Activated CD4-positive, alpha-beta T cell treated with anti-CD3 and anti-CD28 coated beads for 36 hours (primary cell): ENCODE data around the gene XCL1. TPM values are rescaled to one million over a fixed set of nuclear protein-coding genes. Genes with fewer than 3 reads are reported as not detected.
"Not testable (repeated sequence)": the region's sequence is repeated elsewhere in the genome, so short reads cannot be mapped to it uniquely, and the experiment has no call there.

Source experiments
- ATAC-seq: fragments of 200-7000 bp; cut with Tn5 transposase; one replicate; pipeline ENCODE4 v1.10.0; 2021; ENCODE audit warnings: mild to moderate bottlenecking, moderate library complexity
- CTCF ChIA-PET: fragments of 350-600 bp; sonication (Branson Sonifier 250); formaldehyde crosslinking; loops from one replicate; lab custom pipeline; 2021; ENCODE audit warnings: antibody characterized with exemption; lab: Charles Lee
- POLR2A ChIA-PET: fragments of 350-600 bp; sonication (Branson Sonifier 250); formaldehyde crosslinking; loops from one replicate; lab custom pipeline; 2021; ENCODE audit warnings: antibody characterized with exemption, inconsistent platforms; lab: Charles Lee
- DNase-seq: peaks from one replicate; pipeline ENCODE4 v3.0.0-alpha.2; 2020
- H3K27ac Mint-ChIP-seq: one replicate; pipeline ENCODE4 v1.8.0; 2021; ENCODE audit warnings: mixed read lengths
- H3K27me3 Mint-ChIP-seq: one replicate; pipeline ENCODE4 v1.8.0; 2021; ENCODE audit warnings: mixed read lengths
- H3K36me3 Mint-ChIP-seq: one replicate; pipeline ENCODE4 v1.8.0; 2021; ENCODE audit warnings: low read depth, mixed read lengths
- H3K4me1 Mint-ChIP-seq: one replicate; pipeline ENCODE4 v1.8.0; 2021; ENCODE audit warnings: mixed read lengths
- H3K4me3 Mint-ChIP-seq: one replicate; pipeline ENCODE4 v1.8.0; 2021; ENCODE audit warnings: mild to moderate bottlenecking, moderate library complexity, mixed read lengths
- H3K9me3 Mint-ChIP-seq: one replicate; pipeline ENCODE4 v1.8.0; 2021; ENCODE audit warnings: low read depth, mixed read lengths
- intact Hi-C, 2 experiments: fragments of 100-400 bp; cut with DNase I in 1 of 2; cut with micrococcal nuclease in 1 of 2; formaldehyde crosslinking; loops; one replicate each; pipeline versions ENCODE4 v1.14.2 to v1.15.1; 2022 to 2024; cut with DNase I, micrococcal nuclease
- total RNA-seq, 2 experiments: library from RNA; stranded (reverse); gene quantifications; one replicate each; pipeline ENCODE4 v1.2.3, GENCODE V29; 2021

The XCL1 gene, protein sequence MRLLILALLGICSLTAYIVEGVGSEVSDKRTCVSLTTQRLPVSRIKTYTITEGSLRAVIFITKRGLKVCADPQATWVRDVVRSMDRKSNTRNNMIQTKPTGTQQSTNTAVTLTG
- under 1 TPM; 0.39 to 0.67 TPM for total RNA-seq

DNA sequence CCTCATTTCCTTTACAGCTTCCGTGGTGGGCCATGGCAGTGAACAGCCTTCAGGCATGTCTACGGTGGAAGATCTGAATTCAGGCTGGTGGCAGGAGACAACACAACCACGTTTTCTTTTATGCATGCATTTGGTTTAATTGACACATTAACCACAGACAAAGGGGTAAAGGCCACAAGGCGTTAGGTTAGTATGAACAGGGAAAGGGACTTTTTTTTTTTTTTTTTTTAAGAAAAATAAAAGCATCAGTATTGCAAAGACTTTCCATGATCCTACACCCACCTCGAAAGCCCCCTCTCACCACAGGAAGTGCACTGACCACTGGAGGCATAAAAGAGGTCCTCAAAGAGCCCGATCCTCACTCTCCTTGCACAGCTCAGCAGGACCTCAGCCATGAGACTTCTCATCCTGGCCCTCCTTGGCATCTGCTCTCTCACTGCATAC lies at the start of gene XCL1:
Gene XCL1, plus strand, starts transcription at position 361 of the 444 bp plus-strand sequence. Its CDS starts 33 bp downstream, at position 394.
- intact Hi-C loops, POLR2A ChIA-PET, DNase-seq, H3K4me3 Mint-ChIP-seq, H3K27me3 Mint-ChIP-seq, H3K9me3 Mint-ChIP-seq, H3K27ac Mint-ChIP-seq, H3K36me3 Mint-ChIP-seq: not testable (repeated sequence)
- ATAC-seq = peak; percentile 40
- peaks cover 14% of the 10 kb centered on the region for H3K4me1 Mint-ChIP-seq
- CTCF ChIA-PET = interaction anchor here (2.8 kb wide), 1 partner anchor 136 kb away, joined by 20 read pairs; no protein-coding TSS in a partner anchor

DNA sequence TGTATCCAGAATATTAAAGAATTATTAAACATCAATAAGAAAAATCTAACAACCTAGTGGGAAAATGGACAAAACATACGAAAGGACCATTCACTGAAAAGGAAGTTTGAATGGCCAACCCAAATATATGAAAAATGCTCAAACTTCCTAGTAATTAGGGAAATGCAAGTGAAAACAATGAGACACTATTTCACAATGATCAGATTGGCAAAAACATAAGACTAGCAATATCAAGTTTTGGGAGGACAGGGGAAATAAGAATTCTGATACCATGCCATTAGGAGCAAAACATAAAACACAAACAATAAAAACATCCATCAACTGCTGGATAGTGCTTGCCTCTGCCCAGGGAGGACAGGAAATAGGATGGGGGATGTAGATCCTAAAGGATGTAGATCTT lies 46.9 kb upstream of the XCL1 start:
- intact Hi-C loops = no loop called here
- no peaks in the 10 kb centered on the region for H3K9me3 Mint-ChIP-seq
- peaks cover under 1% of the 10 kb centered on the region for H3K36me3 Mint-ChIP-seq
- ATAC-seq = no peak
- no peak for DNase-seq
- POLR2A ChIA-PET = no interaction called here
- peaks cover 47% of the 10 kb centered on the region for H3K4me1 Mint-ChIP-seq
- no peak overlapping the region for H3K27ac Mint-ChIP-seq
- no peak overlapping the region for H3K4me3 Mint-ChIP-seq
- no peaks in the 10 kb centered on the region for H3K27me3 Mint-ChIP-seq
- CTCF ChIA-PET = no interaction called here

- H3K4me1 Mint-ChIP-seq = peaks cover 66% of the 10 kb centered on the region
- DNase-seq = peak; percentile 34
- no peaks in the 10 kb centered on the region for H3K9me3 Mint-ChIP-seq
- no peak overlapping the region for H3K4me3 Mint-ChIP-seq
- H3K36me3 Mint-ChIP-seq = no peaks in the 10 kb centered on the region
- H3K27me3 Mint-ChIP-seq = no peaks in the 10 kb centered on the region
- no peak overlapping the region for H3K27ac Mint-ChIP-seq
- POLR2A ChIA-PET = no interaction called here
- peak; percentile 89 for ATAC-seq
- intact Hi-C loops = no loop called here
- CTCF ChIA-PET = interaction anchor here (1.8 kb wide), 1 partner anchor 28 kb away, joined by 5 read pairs; no protein-coding TSS in a partner anchor
These were observed 44.6 kb upstream of the XCL1 start for GRCh38 chr1:168531615-168532345.

- DNase-seq (no peak), ATAC-seq (peak; percentile 48)
- Mint-ChIP-seq H3K27ac (peak overlapping the region; percentile 62), H3K36me3 (no peaks in the 10 kb centered on the region), H3K4me3 (no peak overlapping the region), H3K27me3 (no peaks in the 10 kb centered on the region), H3K9me3 (peaks cover 2% of the 10 kb centered on the region), H3K4me1 (peaks cover 65% of the 10 kb centered on the region)
- CTCF ChIA-PET = interaction anchor here (1.1 to 3.1 kb wide), 3 partner anchors 15 to 96 kb away, joined by 3 to 15 read pairs (median 7); no protein-coding TSS in a partner anchor
- POLR2A ChIA-PET = no interaction called here
- intact Hi-C loops = no loop called here
These were observed 40.9 kb upstream of the XCL1 start for GRCh38 chr1:168535536-168535935.

- intact Hi-C loops, POLR2A ChIA-PET, H3K4me3 Mint-ChIP-seq, H3K9me3 Mint-ChIP-seq, H3K27me3 Mint-ChIP-seq, H3K27ac Mint-ChIP-seq, CTCF ChIA-PET, DNase-seq, ATAC-seq, H3K36me3 Mint-ChIP-seq: not testable (repeated sequence)
- H3K4me1 Mint-ChIP-seq = peaks cover 17% of the 10 kb centered on the region
These were observed 35.6 kb upstream of the XCL1 start for GRCh38 chr1:168540798-168541197.

- H3K4me3 Mint-ChIP-seq, ATAC-seq, intact Hi-C loops, POLR2A ChIA-PET, H3K27ac Mint-ChIP-seq, CTCF ChIA-PET, H3K27me3 Mint-ChIP-seq, H3K9me3 Mint-ChIP-seq, H3K36me3 Mint-ChIP-seq, H3K4me1 Mint-ChIP-seq, DNase-seq: not testable (repeated sequence)
These were observed 33.4 kb upstream of the XCL1 start for GRCh38 chr1:168542978-168543377.

GRCh38 chr1:168543840-168544498 lies 32.4 kb upstream of the XCL1 start, which contains the start of gene XCL2:
TSS of gene XCL2 (minus strand) at chr1:168543997. CDS start at chr1:168543964, 33 bp downstream.
- peak; percentile 16 for ATAC-seq
- H3K27me3 Mint-ChIP-seq, CTCF ChIA-PET, H3K27ac Mint-ChIP-seq, POLR2A ChIA-PET, H3K9me3 Mint-ChIP-seq, H3K4me1 Mint-ChIP-seq, intact Hi-C loops, H3K36me3 Mint-ChIP-seq, H3K4me3 Mint-ChIP-seq, DNase-seq: not testable (repeated sequence)

DNA sequence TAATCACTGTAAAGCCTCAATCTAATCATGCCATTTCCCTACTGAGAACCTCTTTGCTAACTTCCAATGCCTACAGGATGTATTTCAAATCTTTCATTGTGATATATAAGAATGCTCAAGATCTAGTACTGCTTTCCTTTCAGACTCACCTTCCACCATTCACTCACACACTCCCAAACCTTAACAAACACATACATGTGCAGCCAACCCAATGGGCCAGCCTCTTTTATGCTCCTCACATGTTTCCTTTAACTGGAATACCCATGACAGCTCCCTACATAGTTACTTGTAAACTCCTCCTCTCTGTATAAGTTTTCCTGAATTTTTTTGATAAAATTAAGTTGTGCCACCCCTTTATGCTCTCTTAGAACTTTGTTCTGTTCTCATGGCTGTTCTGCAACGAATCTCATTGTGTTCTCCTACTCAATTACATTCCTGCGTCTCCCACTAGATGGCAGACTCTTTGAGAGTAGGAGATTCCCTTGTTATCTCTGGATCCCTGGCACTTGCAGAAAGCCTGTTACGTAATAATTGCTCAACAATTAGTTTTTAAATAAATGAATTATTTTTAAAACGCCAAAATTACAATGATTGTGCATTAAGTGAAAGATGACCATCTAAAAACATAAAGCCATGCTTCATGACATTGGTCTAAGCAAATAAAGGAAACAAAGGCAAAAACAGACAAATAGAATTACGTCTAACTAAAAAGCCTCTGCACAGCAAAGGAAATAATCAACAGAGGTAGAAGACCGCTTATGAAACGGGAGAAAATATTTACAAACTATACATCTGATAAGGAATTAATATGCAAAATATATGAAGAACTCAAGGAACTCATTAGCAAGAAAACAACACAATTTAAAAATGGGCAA lies 30.5 kb upstream of the XCL1 start:
- H3K4me3 Mint-ChIP-seq, H3K4me1 Mint-ChIP-seq, H3K9me3 Mint-ChIP-seq, POLR2A ChIA-PET, CTCF ChIA-PET, H3K36me3 Mint-ChIP-seq, ATAC-seq, H3K27ac Mint-ChIP-seq, intact Hi-C loops, H3K27me3 Mint-ChIP-seq: not testable (repeated sequence)
- peak; percentile 8 for DNase-seq

- ATAC-seq, H3K27ac Mint-ChIP-seq, H3K4me1 Mint-ChIP-seq, CTCF ChIA-PET, H3K4me3 Mint-ChIP-seq, POLR2A ChIA-PET, DNase-seq, H3K27me3 Mint-ChIP-seq, H3K9me3 Mint-ChIP-seq, intact Hi-C loops, H3K36me3 Mint-ChIP-seq: not testable (repeated sequence)
These were observed 29.9 kb upstream of the XCL1 start for GRCh38 chr1:168546553-168546895.

DNA sequence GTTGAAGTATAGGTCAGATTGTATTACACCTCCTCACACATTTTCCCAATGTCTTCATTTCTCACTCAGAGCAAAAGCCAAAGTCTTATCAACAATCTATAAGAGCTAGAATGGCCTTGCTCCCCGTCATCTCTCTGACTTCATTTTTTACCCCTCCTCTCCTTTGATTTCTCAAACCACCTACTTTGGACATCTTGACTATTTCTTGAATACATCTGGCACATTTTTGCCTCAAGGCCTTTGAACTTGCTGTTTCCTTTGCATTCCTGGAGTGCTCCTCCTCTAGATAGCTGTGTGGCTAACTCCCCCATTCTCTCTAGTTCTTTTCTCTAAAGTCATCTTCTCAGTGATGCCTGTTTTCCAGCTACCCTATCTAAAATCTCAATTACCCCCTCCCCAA lies 25.4 kb upstream of the XCL1 start:
- Mint-ChIP-seq H3K36me3 (no peaks in the 10 kb centered on the region), H3K4me3 (no peak overlapping the region), H3K9me3 (peaks cover 7% of the 10 kb centered on the region), H3K27ac (no peak overlapping the region), H3K4me1 (peaks cover 9% of the 10 kb centered on the region), H3K27me3 (peaks cover 2% of the 10 kb centered on the region)
- intact Hi-C loops = no loop called here
- ChIA-PET CTCF (no interaction called here), POLR2A (no interaction called here)
- ATAC-seq = no peak
- DNase-seq = no peak

GRCh38 chr1:168551688-168552087 lies 24.7 kb upstream of the XCL1 start:
- intact Hi-C loops = no loop called here
- ATAC-seq = no peak
- Mint-ChIP-seq H3K9me3 (peaks cover 7% of the 10 kb centered on the region), H3K4me1 (peaks cover 9% of the 10 kb centered on the region), H3K27me3 (peaks cover 2% of the 10 kb centered on the region), H3K4me3 (no peak overlapping the region), H3K36me3 (no peaks in the 10 kb centered on the region), H3K27ac (no peak overlapping the region)
- DNase-seq = no peak
- ChIA-PET POLR2A (no interaction called here), CTCF (interaction anchor here (0.9 kb wide), 1 partner anchor 209 kb away, joined by 5 read pairs; no protein-coding TSS in a partner anchor)
